H1 (cell line): ENCODE measurements around the gene VMO1. TPM values are rescaled to one million over a fixed set of nuclear protein-coding genes. Genes with fewer than 3 reads are reported as not detected.

Source experiments
- CHD7 ChIP-seq: fragments of 300-600 bp; sonication (generic); IDR thresholded peaks from 2 replicates; pipeline ENCODE4 v1.7.1; 2012; ENCODE audit warnings: low read length, moderate library complexity, mild to moderate bottlenecking, inconsistent platforms; ENCODE audit not compliant: insufficient replicate concordance
- polyA plus RNA-seq, 7 experiments: library from polyadenylated mRNA; depleted of rRNA in 3 of 7; stranded (reverse) in 5 of 7; unstranded in 2 of 7; fragments of >200 nt in 5 of 7; fragments of 200-250 nt in 2 of 7; gene quantifications; 1 replicate in 5 of 7; 2 replicates in 1 of 7; 4 replicates in 1 of 7; pipeline versions ENCODE4 v1.2.1 to v1.2.3, GENCODE V29; 2011 to 2013; ENCODE audit warnings: missing spikeins in 2 of 7, mixed read lengths in 2 of 7
- total RNA-seq: library from RNA; stranded (reverse); fragmentation: NEBNext Ultra II Directional; extraction: Animal tissue kit (Norgen Biotek cat#: 25700); gene quantifications from 2 replicates; pipeline ENCODE4 v1.2.1, GENCODE V29; 2021

The VMO1 gene
- total and polyA plus RNA-seq, 2 of the 8 experiments (the other 6 are each of a cell fraction or from before 2014, with no cell fraction given), result 0.30 TPM; not detected in 1

- no peak for TF ChIP-seq CHD7
Observed at GRCh38 chr17:4742629-4743028, 43.5 kb downstream of the VMO1 start (continued).
